SW 1271 (cell line): Measurements from ENCODE around the gene KRT83.
"Not testable (repeated sequence)": the region's sequence is repeated elsewhere in the genome, so short reads cannot be mapped to it uniquely, and the experiment has no call there.

Experiments
- DNase-seq, 2 experiments: peaks; one replicate each; lab custom pipeline; 2025; lab: John Stamatoyannopoulos, UW

KRT83 gene

DNA sequence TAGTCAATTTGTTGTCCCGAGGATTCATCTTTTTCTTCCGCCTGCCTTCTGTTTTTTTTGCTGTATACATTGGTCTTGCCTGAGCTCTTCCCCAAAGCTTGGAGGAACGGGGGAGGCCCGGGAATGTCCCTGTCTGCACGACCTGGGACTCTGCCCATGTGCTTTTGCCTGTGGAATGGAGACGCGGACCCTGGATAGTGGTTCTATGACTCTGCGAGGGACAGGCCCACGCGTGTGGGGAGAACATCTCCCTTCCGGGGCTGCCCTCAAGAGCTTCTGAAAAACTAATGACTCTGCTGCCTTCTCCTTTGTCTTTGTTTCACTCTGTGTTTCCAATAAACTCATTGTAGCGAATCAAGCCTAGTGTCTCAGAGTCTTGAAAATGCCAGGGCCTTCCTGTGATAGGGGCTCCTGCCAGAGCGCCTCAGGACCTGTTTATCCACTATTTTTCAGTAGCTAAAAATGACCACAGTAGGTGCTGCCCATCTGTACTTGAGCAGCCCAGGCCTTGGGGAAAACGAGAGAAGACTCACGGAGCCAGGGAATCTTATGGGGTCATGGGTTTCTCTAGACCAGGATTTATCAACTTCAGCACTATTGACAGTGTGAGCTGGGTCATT, 12.3 kb downstream of the KRT83 start:
- DNase-seq: no peak

DNA sequence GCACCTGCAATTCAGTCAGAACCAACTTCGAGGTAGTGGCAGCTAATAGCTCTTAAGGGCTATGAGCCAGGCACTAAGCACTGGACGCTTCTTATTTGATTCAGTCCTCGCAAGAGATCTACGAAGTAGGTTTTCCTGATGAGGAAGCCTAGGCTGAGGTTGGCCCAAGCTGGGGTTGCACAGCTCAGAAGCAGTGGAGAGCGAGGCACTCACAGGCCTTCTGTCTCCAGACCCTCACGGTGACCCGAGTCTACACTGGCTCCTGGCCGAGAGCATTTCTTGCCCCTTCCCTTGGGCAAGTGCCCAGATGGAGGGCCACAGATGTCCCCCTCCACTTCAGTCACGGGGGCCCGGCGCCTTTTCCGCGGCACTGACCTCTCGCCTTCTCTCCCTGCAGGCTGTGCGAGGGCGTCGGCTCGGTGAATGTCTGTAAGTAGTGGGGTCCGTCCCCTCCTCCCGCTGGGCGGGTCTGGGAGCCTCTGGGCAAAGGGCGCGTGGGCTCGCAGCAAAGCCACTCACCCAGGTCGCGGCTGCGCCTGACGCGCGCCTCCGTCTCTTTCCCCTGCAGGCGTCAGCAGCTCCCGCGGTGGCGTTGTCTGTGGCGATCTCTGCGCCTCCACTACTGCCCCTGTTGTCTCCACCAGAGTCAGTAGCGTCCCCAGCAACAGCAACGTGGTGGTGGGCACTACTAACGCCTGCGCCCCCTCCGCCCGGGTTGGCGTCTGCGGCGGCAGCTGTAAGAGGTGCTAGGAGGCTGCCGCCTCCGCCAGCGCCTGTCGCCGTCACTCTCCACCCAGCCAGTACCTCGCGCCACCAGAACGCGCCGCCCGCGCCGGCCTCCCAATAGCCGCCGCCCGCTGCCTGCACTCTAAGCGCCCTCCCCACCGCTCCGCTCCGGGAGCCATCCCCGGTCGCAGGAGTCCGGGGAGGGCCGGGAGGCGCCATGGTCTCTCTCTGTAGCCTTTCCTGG, 13.1 kb downstream of the KRT83 start:
- DNase-seq: no peak

DNA sequence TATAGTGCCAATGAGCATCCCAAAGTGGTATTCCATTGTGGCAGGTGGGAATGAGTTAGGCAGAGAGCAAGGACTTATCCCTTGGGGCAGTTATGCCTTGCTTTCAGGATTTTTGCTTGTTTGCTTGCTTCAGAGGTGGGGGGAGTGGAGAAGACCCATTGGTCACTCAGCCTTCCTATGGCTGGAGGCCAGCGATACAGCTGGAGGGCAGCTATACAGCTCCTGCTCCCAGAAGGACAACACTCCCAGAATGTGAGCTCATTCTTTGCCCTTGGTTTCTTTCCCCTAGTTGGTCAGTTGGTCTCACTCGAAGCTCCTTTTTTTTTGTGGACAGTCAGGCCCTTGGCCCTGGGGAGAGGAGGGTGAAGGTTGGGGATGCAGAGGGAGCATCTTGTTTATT, 14.5 kb downstream of the KRT83 start:
- no peak for DNase-seq

DNA sequence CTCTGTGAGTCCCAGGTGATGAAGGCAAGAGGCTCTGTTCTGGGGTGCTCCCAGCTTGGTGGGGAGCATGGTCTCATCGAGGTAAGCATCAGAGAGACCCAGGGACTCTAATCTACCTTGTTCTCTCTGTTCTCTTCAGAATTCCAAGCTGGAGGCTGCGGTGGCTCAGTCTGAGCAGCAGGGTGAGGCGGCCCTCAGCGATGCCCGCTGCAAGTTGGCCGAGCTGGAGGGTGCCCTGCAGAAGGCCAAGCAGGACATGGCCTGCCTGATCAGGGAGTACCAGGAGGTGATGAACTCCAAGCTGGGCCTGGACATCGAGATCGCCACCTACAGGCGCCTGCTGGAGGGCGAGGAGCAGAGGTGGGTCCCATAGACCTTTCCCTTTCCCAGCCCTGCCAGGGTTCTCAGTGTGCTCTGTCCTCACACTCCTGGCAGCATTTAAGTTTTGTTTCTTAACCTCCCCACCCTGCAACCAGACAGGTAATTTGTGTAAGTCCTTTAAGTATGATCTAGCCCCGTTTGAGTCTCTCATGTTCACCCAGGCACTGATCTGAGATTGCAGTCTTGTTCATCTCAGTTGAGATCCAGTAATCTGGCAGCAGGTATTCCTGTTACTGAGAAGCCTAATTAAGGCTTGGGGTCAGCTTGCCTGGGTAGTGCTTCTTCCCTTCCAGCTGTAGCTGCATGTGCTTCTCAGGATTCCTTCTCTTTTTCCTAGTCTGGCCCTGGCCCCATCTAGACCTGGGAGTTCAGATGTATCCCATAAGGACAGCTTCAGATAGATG, 15.1 kb downstream of the KRT83 start:
- DNase-seq: no peak

DNA sequence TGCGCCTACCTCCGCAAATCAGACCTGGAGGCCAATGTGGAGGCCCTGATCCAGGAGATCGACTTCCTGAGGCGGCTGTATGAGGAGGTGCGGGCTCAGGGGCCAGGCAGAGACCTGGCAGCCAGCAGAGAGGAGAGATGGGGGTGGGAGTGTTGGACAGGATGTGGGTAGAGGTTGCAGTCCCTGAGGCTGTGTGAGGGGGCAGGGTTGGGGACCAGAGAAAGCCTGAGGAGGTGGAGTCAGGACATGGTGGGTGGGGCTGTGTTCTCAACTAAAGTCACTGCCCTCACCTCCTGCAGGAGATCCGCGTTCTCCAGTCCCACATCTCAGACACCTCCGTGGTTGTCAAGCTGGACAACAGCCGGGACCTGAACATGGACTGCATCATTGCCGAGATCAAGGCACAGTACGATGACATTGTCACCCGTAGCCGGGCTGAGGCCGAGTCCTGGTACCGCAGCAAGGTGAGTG, 16.2 kb downstream of the KRT83 start:
- DNase-seq: not testable (repeated sequence)

DNA sequence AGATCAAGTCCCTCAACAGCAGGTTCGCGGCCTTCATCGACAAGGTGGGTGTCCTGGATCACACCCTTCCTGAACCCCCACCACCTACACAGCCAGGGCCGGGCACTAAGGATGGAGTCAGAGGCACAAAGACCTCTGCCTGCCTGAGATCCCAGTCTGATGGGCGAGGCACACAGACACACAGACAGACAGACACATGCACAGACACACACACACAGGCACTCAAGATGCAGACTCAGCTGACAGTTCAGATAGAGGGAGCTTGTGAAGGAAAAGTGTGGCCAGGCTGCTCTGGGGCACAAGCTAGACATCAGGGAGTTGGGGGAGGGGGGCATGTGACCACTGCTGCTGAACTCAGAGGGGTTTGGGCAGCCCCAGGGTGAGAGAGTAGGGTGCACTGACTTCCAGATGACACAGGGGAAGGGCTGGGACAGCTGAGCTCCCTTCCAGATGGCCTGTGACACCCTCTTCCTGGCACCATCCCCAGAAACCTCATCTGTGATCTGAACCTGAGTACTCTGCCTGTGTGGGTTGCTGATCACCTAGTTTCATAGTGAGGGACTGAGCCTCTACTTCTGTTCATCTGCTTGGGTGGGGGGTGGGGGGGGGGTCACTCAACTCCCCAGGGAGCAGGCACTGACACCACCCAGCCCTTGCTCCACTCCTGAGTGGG, 18.8 kb downstream of the KRT83 start:
- not testable (repeated sequence) for DNase-seq

DNA sequence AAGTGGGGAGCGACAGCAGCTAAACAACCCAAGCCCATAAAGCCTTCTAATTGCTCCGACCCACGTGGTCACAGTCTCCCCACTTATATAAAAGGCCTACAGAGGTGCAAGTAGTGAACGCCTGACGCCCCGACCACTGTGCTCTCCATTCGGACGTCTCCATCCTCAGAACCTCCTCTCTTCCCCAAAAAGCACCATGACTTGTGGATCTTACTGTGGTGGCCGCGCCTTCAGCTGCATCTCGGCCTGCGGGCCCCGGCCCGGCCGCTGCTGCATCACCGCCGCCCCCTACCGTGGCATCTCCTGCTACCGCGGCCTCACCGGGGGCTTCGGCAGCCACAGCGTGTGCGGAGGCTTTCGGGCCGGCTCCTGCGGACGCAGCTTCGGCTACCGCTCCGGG, 19.5 kb downstream of the KRT83 start:
- DNase-seq: not testable (repeated sequence)

DNA sequence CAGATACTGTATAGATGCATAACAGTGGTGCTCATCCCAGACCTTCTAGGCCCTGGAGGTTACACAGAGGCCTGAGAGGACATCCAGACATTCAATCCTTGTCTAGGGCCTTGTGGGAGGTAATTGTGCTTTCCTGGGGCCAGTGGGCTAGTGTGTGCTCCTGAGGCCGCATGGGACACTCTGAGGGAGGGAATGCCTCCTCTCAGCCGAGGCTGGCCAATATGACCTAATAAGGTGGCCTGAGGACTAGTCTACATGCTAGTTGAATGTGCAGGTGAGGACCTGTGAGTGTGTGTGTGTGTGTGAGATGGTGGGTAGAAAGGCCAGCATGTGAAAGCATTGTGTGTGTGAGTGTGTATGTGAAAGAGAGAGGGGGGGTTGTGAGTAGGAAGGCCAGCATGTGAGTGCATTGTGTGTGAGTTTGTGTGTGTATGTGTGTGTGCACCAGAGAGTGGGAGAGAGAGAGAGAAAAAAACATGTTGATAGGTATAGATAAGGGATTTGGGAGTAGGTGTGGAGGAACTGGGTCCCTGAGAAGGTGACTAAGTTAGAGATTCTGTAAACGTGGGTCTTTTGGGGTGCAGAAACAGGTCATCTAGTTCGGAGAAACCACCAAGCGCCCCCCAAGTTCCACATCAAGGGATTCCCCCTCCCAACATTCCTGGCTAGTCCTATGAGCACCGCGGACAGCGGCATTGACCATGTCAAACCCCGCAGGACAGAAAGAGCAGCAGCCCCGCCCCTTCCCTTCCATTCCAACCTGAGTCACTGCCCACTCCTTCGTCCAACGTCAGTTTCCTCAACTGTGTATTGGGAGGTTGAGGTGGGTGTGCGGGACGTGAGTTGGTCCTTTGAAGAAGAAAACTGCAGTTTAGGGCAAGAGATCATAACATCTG, 20.2 kb downstream of the KRT83 start:
- no peak for DNase-seq

DNA sequence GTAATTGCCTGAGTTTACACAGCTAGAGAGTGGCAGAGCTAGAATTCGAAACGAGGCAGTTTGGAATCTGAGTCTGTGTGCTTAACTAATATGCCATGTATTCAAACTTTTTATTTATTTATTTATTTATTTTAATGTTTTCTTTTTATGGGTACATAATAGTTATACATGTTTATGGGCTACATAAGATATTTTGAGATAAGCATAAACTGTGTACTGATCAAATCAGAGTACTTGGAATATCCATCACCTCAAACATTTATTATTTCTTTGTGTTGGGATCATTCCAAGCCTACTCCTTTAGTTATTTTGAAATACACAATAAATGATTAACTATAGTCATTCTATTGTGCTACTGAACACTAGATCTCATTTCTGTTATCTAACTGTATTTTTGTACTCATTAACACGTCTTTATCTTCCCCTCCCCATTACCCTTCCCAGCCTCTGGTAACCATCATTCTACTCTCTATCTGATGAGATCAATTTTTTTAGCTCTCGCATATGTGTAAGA, 22.5 kb downstream of the KRT83 start:
- DNase-seq: no peak

DNA sequence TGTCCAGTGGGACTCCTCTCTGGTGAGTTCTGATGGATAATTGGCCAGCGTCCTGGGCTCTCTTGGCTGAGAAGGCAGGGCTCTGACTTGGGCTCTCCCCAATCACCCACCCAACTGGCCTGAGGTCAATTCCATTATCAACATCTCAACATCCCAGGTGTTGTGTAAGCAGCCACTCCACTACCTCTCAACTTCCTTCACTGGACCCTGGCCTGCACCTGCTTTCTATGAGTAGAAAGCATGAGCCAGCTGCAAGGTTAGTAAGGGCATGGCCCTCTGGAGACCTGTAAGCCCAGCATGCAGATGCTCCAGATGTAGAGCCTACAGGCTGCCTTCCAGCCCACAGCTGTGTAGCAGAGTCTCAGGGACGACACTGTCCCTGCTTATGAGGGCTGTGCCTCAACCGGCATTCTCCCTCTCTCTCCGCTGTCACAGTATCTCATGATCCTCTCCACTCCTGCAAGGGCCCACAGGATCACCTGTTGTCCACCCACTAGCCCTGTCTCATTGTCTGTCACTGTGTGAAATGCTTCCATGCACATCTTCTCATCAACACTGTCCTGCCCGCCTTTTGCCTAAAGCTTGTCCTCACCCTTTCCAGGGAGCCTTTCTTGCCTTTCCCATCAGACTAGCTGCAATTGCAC, 24.5 kb downstream of the KRT83 start:
- no peak for DNase-seq

DNA sequence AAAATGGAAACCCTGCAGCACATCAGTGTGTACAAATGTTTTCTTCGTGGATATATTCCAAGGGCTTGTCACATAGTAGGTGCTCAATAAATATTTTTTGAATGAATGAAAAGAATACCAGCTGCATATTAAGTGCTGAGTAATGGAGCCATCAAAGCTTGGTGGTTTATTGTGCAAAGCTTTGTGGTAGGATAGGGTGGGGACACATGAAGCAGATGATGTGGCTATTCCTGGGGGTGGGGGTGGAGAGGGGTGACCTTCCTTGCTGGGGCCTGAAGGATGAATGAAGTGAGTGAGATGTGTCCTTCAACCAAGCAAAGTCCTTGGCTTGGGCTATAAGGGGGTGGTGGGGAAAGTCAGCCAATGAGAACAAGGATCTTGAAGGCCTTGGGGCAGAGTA, 25.5 kb downstream of the KRT83 start:
- no peak for DNase-seq

DNA sequence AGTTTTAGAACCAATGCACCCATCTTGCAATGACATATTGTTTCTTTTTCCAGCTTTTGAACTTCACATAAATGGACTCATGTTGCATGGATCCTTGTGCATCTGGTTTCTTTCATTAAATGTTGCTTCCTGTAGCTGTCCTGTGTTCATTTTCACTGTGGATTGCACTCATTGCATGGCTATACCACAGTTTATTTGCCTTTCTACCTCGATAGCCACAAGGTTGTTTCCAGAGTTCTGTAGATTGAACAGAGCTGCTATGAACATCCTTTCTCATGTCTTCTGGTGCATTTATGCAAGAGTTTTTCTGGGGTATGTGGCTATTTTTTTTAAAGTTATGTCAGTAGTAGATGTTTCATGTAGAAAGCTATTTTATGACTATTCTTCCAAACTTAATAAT, 26.4 kb downstream of the KRT83 start:
- no peak for DNase-seq

DNA sequence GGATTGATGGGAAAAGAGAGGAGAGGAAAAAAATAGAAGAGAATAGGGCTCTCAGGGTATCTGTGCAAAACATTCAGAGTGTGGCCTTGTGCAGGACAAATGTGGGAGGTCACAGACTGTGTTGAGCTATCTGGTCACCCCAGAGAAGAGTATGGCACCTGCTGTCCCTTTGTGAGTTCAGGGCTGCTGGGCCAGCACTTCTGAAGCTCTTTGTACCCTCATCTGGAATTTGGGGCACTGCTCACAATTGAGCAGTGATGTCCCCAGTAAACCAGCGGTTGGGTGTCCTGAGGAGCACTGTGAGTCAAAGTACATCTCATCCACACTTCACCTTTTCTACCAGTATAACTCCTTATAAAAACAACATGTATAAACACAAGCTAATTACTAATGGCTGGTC, 27.3 kb downstream of the KRT83 start:
- DNase-seq: no peak

DNA sequence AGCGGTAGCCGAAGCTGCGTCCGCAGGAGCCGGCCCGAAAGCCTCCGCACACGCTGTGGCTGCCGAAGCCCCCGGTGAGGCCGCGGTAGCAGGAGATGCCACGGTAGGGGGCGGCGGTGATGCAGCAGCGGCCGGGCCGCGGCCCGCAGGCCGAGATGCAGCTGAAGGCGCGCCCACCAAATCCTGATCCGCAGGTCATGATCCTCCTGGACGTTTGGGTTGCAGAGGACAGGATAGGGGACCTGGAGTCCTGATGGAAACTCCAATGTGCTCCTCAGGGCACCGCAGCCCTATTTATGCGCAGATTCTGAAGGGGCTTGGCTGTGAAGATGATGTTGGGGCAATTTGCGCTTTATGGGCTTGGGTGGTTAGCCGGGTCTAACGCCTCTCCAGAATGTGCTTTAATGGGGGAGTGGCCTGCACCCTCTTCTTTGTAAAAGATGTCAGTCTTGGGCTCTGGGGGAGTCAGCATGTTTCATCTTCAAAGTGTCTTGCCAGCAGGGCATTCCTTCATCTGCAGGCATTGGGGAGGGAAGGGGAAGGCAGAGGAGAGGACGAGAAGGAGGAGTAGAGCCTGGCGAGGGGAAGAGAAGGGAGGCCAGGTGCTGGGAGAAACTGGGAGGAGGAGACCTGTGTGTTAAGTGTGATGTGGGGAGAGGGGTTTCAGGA, 29.8 kb downstream of the KRT83 start, which contains the start of gene KRT81:
Gene KRT81 (minus strand): TSS at position 268 of the 669 bp plus-strand sequence. CDS start 69 bp downstream, at position 199.
- no peak for DNase-seq

DNA sequence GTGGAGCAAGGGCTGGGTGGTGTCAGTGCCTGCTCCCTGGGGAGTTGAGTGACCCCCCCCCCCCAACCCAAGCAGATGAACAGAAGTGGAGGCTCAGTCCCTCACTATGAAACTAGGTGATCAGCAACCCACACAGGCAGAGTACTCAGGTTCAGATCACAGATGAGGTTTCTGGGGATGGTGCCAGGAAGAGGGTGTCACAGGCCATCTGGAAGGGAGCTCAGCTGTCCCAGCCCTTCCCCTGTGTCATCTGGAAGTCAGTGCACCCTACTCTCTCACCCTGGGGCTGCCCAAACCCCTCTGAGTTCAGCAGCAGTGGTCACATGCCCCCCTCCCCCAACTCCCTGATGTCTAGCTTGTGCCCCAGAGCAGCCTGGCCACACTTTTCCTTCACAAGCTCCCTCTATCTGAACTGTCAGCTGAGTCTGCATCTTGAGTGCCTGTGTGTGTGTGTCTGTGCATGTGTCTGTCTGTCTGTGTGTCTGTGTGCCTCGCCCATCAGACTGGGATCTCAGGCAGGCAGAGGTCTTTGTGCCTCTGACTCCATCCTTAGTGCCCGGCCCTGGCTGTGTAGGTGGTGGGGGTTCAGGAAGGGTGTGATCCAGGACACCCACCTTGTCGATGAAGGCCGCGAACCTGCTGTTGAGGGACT, 30.6 kb downstream of the KRT83 start:
- not testable (repeated sequence) for DNase-seq

DNA sequence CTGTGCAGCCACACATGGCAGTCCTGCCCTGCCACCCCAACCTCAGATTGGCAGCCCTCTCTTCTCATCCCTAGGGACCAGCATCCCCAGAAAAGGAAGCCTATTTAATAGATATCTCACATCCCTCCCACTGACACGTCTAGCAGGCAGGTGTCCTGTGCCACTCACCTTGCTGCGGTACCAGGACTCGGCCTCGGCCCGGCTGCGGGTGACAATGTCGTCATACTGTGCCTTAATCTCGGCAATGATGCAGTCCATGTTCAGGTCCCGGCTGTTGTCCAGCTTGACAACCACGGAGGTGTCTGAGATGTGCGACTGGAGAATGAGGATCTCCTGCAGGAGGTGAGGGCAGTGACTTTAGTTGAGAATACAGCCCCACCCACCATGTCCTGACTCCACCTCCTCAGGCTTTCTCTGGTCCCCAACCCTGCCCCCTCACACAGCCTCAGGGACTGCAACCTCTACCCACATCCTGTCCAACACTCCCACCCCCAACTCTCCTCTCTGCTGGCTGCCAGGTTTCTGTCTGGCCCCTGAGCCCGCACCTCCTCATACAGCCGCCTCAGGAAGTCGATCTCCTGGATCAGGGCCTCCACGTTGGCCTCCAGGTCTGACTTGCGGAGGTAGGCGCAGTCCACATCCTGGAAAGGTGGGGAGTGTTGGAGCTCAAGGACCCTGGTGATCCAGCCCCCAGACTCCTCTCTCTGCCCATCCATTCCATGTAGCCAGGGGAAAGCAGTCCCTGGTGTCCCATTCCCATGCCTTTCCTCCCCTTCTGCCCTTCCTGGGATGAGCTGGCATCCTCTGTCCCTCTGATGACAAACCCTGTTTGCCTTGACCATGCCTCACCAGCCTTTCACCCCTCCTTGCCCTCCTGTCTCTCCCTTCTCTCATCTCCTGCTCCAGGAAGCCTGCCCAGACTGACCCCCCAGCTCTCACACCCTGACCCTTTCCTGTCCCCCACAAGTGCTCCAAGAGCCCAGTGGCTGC, 33.1 kb downstream of the KRT83 start:
- not testable (repeated sequence) for DNase-seq
